HG03521 (cell line): ENCODE results near the gene OR2M3.
A peak's percentile ranks its signal among the peaks of the same experiment; 100 is the strongest.
"Not testable (repeated sequence)": the region's sequence is repeated elsewhere in the genome, so short reads cannot be mapped to it uniquely, and the experiment has no call there.

Experiments used
- ATAC-seq: cut with Tn5 transposase; IDR thresholded peaks from one replicate; pipeline ENCODE4 v1.9.1; 2021; ENCODE audit warnings: mild to moderate bottlenecking, moderate library complexity; ENCODE audit not compliant: unreplicated experiment

Gene OR2M3

GRCh38 chr1:248196965-248197364 is at the start of gene OR2M3:
Gene OR2M3 (plus strand): TSS chr1:248197265. CDS start chr1:248203068, 5,803 bp downstream.
- ATAC-seq, result no peak

GRCh38 chr1:248152056-248152827 is 44.8 kb upstream of the OR2M3 start:
- no peak for ATAC-seq

GRCh38 chr1:248155927-248156326 is 41.1 kb upstream of the OR2M3 start:
- ATAC-seq, result no peak

GRCh38 chr1:248158758-248159157 is 38.3 kb upstream of the OR2M3 start:
- no peak for ATAC-seq

GRCh38 chr1:248164031-248164430 is 33.0 kb upstream of the OR2M3 start:
- ATAC-seq, result no peak

GRCh38 chr1:248165186-248165585 is 31.9 kb upstream of the OR2M3 start:
- no peak for ATAC-seq

- no peak for ATAC-seq
These were observed 22.5 kb upstream of the OR2M3 start, which contains the start of gene OR2M2 for GRCh38 chr1:248174521-248174920. Gene OR2M2 (plus strand): TSS chr1:248174821. CDS start chr1:248179986, 5,165 bp downstream.

GRCh38 chr1:248183996-248184395 is 13.1 kb upstream of the OR2M3 start:
- ATAC-seq, result peak; percentile 73

- ATAC-seq, result no peak
These were observed 9.7 kb upstream of the OR2M3 start for GRCh38 chr1:248187363-248187762.

- ATAC-seq, result no peak
These were observed 8.0 kb upstream of the OR2M3 start for GRCh38 chr1:248189026-248189425.

GRCh38 chr1:248194117-248194516 is 2.9 kb upstream of the OR2M3 start:
- ATAC-seq, result no peak

- ATAC-seq, result no peak
These were observed 18.8 kb downstream of the OR2M3 start for GRCh38 chr1:248215880-248216279.

- no peak for ATAC-seq
These were observed 28.5 kb downstream of the OR2M3 start for GRCh38 chr1:248225537-248225936.

GRCh38 chr1:248229360-248229908 is 32.4 kb downstream of the OR2M3 start:
- no peak for ATAC-seq

- no peak for ATAC-seq
These were observed 34.1 kb downstream of the OR2M3 start, which contains the start of gene OR2M4 for GRCh38 chr1:248231117-248231516. Gene OR2M4 (plus strand): TSS chr1:248231417. CDS start chr1:248238929, 7,512 bp downstream.

GRCh38 chr1:248239478-248239877 is 42.4 kb downstream of the OR2M3 start:
- no peak for ATAC-seq

- peak; percentile 83 for ATAC-seq
These were observed 46.1 kb downstream of the OR2M3 start for GRCh38 chr1:248243204-248243603.

- not testable (repeated sequence) for ATAC-seq
These were observed 62.2 kb downstream of the OR2M3 start for GRCh38 chr1:248259309-248259708.
